Measurements from ENCODE around the gene FES.

FES gene

GRCh38 chr15:90877315-90877714 lies 7.0 kb upstream of the FES start:
- no peak for DNase-seq

GRCh38 chr15:90877996-90878395 lies 6.3 kb upstream of the FES start:
- no peak for DNase-seq

- DNase-seq: no peak
Observed at GRCh38 chr15:90878660-90879059, 5.6 kb upstream of the FES start.

GRCh38 chr15:90879730-90880366 lies 4.5 kb upstream of the FES start:
- DNase-seq: no peak

GRCh38 chr15:90880381-90881145 lies 3.7 kb upstream of the FES start:
- DNase-seq: no peak

- no peak for DNase-seq
Observed at GRCh38 chr15:90881181-90881977, 2.9 kb upstream of the FES start.

GRCh38 chr15:90881978-90882721 lies 2.2 kb upstream of the FES start:
- DNase-seq: no peak

GRCh38 chr15:90882781-90883525 lies 1.4 kb upstream of the FES start:
- DNase-seq: no peak

- no peak for DNase-seq
Observed at GRCh38 chr15:90883526-90883975, 753 bp upstream of the FES start.

- DNase-seq: no peak
Observed at GRCh38 chr15:90884719-90885431, 571 bp downstream of the FES start.

- DNase-seq: peak in 1 of 2 experiments; percentile 11
Observed at GRCh38 chr15:90885432-90886290, 1.4 kb downstream of the FES start.

GRCh38 chr15:90886291-90886614 lies 1.9 kb downstream of the FES start:
- DNase-seq: no peak

- DNase-seq: no peak
Observed at GRCh38 chr15:90887037-90887481, 2.8 kb downstream of the FES start.

GRCh38 chr15:90889313-90889730 lies 5.0 kb downstream of the FES start:
- no peak for DNase-seq

- DNase-seq: no peak
Observed at GRCh38 chr15:90889736-90890456, 5.6 kb downstream of the FES start.

- no peak for DNase-seq
Observed at GRCh38 chr15:90890839-90891238, 6.5 kb downstream of the FES start.

- no peak for DNase-seq
Observed at GRCh38 chr15:90891346-90891949, 7.1 kb downstream of the FES start.

- DNase-seq: no peak
Observed at GRCh38 chr15:90892023-90892422, 7.7 kb downstream of the FES start.

GRCh38 chr15:90892498-90893174 lies 8.3 kb downstream of the FES start:
- no peak for DNase-seq

Measured in cerebellar nuclear complex (tissue), 1 donor.